ENCODE results near the gene RBCK1.

- no peak for TF ChIP-seq POLR2A (IDR thresholded peaks at IDR 0.05)
- no peak for TF ChIP-seq EP300 (IDR thresholded peaks at IDR 0.05)
Observed at GRCh38 chr20:367486-367887, 40.6 kb upstream of the RBCK1 start.
